Lower lobe of right lung (tissue), 2 donors: Measurements from ENCODE around the gene SDK1. TPM values are rescaled to one million over a fixed set of nuclear protein-coding genes. Genes with fewer than 3 reads are reported as not detected.

ENCODE experiments used
- ATAC-seq, 2 donors: fragments of 200-7000 bp; cut with Tn5 transposase; one replicate each; pipeline ENCODE4 v1.9.1; 2020 to 2022; ENCODE audit warnings: mild to moderate bottlenecking in 2 of 2, moderate library complexity in 2 of 2
- DNase-seq: peaks from one replicate; pipeline ENCODE4 v3.0.0-alpha.2; 2020
- H3K27ac ChIP-seq: fragments of 200-600 bp; one replicate; pipeline ENCODE4 v1.8.0; 2022
- H3K27me3 ChIP-seq: fragments of 200-600 bp; one replicate; pipeline ENCODE4 v1.8.0; 2022; ENCODE audit warnings: low read depth
- H3K36me3 ChIP-seq: fragments of 200-600 bp; one replicate; pipeline ENCODE4 v1.8.0; 2022; ENCODE audit warnings: mild to moderate bottlenecking
- H3K4me1 ChIP-seq: fragments of 200-600 bp; one replicate; pipeline ENCODE4 v1.8.0; 2022
- H3K4me3 ChIP-seq: fragments of 200-600 bp; one replicate; pipeline ENCODE4 v1.8.0; 2022; ENCODE audit warnings: mild to moderate bottlenecking
- H3K9me3 ChIP-seq: fragments of 200-600 bp; one replicate; pipeline ENCODE4 v1.8.0; 2022
- intact Hi-C: fragments of 100-400 bp; cut with DNase I; formaldehyde crosslinking; loops from one replicate; pipeline ENCODE4 v1.11.0; 2022
- total RNA-seq: library from RNA; stranded (reverse); fragmentation: NEBNext Ultra II Directional; extraction: Animal tissue kit (Norgen Biotek cat#: 25700); gene quantifications from one replicate; pipeline ENCODE4 v1.2.1, GENCODE V29; 2021
- TF ChIP-seq, protein P1 (sequence below): fragments of 200-600 bp; IDR thresholded peaks from one replicate; pipeline ENCODE4 v1.8.0; 2022; ENCODE audit warnings: antibody characterized with exemption, mild to moderate bottlenecking
- donor health status: DM: no; HTN: yes; CAD: no; lungs with severe emphysema.

SDK1 gene
- total RNA-seq, 1 donor from 2014 or later: 10.0 TPM

DNA sequence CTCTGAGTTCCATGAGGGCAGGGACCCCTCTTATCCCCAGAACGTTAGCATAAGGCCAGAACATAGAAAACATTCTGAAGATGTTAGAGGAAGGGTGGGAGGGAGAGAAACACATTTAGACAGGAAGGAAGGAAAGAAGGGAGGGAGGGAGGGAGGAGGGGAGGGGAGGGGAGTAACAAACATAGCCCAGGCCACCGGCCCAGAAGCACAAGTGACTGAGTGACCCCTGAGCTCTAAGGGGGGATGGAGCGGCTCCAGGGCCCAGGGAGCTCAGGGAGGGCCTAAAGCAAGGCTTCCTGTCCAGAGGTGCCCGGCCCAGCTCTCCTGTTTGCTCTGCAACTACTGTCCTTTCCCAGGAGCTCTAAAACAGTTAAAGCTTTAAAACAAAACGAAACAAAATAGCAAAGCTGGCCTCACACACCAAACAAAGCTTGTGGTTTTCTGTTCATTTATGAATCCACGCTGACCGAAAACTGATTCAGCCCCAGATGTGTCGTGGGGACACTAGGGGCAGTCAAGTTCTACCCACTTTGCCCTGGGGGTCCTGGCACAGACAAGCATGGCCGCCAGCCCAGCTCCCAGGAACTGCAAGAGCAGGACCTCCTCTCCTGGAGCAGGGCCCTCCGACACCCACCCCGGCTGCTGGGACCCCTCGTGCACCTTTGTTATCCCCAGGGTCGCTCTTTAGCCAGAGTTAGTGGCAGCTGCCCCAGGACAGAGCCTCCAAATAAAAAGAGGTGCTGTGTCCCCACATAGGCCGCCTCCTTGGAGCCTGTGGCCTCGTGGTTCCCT, 884.9 kb downstream of the SDK1 start:
- DNase-seq: no peak
- ATAC-seq: no peak
- no peaks in the 10 kb centered on the region for H3K9me3 ChIP-seq
- no peak overlapping the region for H3K27ac ChIP-seq
- no peak overlapping the region for H3K4me3 ChIP-seq
- TF ChIP-seq, protein P1, sequence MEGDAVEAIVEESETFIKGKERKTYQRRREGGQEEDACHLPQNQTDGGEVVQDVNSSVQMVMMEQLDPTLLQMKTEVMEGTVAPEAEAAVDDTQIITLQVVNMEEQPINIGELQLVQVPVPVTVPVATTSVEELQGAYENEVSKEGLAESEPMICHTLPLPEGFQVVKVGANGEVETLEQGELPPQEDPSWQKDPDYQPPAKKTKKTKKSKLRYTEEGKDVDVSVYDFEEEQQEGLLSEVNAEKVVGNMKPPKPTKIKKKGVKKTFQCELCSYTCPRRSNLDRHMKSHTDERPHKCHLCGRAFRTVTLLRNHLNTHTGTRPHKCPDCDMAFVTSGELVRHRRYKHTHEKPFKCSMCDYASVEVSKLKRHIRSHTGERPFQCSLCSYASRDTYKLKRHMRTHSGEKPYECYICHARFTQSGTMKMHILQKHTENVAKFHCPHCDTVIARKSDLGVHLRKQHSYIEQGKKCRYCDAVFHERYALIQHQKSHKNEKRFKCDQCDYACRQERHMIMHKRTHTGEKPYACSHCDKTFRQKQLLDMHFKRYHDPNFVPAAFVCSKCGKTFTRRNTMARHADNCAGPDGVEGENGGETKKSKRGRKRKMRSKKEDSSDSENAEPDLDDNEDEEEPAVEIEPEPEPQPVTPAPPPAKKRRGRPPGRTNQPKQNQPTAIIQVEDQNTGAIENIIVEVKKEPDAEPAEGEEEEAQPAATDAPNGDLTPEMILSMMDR: no peak
- no peaks in the 10 kb centered on the region for H3K27me3 ChIP-seq
- no peaks in the 10 kb centered on the region for H3K36me3 ChIP-seq
- H3K4me1 ChIP-seq: no peaks in the 10 kb centered on the region
- intact Hi-C loops: no loop called here

DNA sequence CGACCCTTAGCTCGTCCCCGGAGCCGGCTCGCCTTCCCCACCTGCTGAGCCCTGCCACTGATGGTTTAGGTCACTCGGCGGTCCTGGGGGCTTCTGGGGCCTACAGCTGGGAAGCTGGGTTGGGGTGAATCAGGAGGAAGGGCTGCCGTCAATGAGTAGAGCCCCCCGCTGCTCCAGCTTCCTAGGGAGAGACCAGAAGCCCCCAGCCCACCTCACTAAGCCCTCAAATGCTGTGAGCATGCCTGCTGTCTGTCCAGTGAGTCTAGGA, 885.4 kb downstream of the SDK1 start:
- H3K4me3 ChIP-seq: no peak overlapping the region
- ATAC-seq (no peak), DNase-seq (no peak)
- intact Hi-C loops: no loop called here
- H3K36me3 ChIP-seq: no peaks in the 10 kb centered on the region
- TF ChIP-seq, protein P1: no peak
- H3K27me3 ChIP-seq: no peaks in the 10 kb centered on the region
- H3K4me1 ChIP-seq: no peaks in the 10 kb centered on the region
- no peak overlapping the region for H3K27ac ChIP-seq
- H3K9me3 ChIP-seq: no peaks in the 10 kb centered on the region

DNA sequence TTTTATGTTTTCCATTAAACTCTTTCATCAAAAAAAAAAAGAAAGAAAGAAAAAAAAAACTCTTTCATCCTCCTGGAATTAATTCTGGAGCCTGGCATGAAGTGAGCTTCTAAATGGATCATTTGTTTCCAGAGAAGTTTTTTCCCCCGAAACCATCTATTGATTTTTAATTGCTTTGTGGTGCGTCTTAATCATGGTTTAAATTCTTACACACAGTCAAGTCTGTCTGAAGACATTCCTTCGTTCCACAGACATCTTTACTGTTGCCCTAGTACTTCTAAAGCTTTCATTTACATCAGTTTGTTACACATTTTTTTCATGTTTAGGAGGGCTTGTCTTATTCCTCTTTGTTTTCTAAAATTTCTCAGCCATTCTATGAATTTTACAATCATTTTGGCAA, 887.6 kb downstream of the SDK1 start:
- Histone ChIP-seq H3K4me3 (no peak overlapping the region), H3K27me3 (no peaks in the 10 kb centered on the region), H3K9me3 (no peaks in the 10 kb centered on the region), H3K4me1 (no peaks in the 10 kb centered on the region), H3K36me3 (no peaks in the 10 kb centered on the region), H3K27ac (no peak overlapping the region)
- TF ChIP-seq, protein P1: no peak
- intact Hi-C loops: no loop called here
- no peak for DNase-seq
- ATAC-seq: no peak

DNA sequence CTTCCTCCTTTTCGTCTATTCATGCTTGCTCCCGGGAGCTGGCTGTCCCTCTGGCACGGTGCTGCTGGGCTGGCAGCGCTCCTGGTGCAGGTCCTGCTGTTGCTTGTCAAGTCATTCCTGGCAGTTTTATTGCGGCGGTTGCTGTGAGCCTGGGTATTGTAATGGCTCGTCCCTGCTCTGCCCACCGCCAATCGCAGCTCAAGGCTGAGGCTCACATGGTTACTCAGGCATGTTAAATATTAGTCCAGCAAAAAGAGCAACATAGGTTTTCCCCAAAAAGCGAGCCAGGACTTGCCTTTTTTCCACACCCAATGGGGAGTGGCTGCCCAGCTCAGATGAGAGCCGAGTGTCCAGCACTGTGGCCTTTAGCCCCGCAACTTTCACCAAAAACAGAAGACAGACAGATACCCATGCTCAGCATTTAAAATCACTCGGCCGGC, 888.1 kb downstream of the SDK1 start:
- H3K27ac ChIP-seq: no peak overlapping the region
- H3K4me3 ChIP-seq: no peak overlapping the region
- H3K27me3 ChIP-seq: no peaks in the 10 kb centered on the region
- TF ChIP-seq, protein P1: no peak
- ATAC-seq (peak; percentile 56 to 58), DNase-seq (peak; percentile 69)
- no peaks in the 10 kb centered on the region for H3K9me3 ChIP-seq
- intact Hi-C loops: no loop called here
- H3K36me3 ChIP-seq: no peaks in the 10 kb centered on the region
- no peaks in the 10 kb centered on the region for H3K4me1 ChIP-seq

DNA sequence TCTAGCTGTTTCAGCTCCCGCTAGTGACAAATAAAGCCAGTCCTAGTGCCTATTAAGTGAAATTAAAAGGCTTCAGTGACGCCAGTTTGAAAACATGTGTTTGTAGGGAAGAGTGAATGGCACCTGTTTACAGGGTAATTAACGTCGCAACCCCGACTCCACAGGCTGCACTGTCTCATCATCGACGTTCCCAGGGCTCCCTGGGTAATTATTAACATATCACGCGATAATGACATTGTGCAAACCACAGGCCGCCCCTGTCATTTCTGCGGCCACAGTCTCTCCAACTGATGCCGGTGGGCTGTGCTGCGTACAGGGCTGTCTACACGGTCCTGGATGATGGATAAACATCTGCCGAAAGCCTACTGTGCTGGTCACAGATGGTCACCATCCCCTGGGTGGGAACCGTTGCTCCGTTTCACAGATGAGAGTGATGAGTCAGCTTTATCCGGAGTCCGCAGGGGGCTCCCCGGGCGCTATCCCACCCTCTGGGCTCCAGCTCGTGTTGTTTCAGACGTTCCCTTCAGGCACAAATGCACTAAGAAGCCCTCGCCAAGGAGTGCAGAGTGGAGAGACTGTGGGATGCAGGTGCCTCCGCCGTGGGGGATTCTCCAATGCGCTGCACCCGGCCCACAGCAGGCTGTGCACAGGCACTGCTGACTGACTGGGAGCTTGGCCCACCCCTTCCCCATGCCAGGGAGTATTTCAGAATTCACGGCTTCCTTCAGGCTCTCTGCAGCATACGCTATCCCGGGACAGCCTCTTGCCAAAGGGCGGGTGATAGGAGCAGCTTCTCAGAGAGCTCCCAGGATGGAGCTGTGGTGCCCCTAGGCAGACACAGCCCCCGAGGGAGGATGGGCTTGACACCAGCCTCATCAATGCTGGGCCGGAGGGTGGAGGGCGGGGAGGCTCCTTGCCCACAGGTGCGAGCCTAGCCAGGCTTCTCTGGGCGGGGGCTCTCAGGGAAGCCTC, 889.2 kb downstream of the SDK1 start:
- H3K9me3 ChIP-seq: no peaks in the 10 kb centered on the region
- no peak for DNase-seq
- no peaks in the 10 kb centered on the region for H3K27me3 ChIP-seq
- no peaks in the 10 kb centered on the region for H3K4me1 ChIP-seq
- H3K4me3 ChIP-seq: no peak overlapping the region
- intact Hi-C loops: no loop called here
- no peak overlapping the region for H3K27ac ChIP-seq
- H3K36me3 ChIP-seq: no peaks in the 10 kb centered on the region
- TF ChIP-seq, protein P1: no peak
- no peak for ATAC-seq
